ENCODE results near the gene POU6F2.
"Not testable (repeated sequence)": the region's sequence is repeated elsewhere in the genome, so short reads cannot be mapped to it uniquely, and the experiment has no call there.

POU6F2 gene

GRCh38 chr7:39001595-39001994 lies 23.9 kb downstream of the POU6F2 start:
- no peak for DNase-seq (ENCODE audit: low read depth, low spot score)

DNA sequence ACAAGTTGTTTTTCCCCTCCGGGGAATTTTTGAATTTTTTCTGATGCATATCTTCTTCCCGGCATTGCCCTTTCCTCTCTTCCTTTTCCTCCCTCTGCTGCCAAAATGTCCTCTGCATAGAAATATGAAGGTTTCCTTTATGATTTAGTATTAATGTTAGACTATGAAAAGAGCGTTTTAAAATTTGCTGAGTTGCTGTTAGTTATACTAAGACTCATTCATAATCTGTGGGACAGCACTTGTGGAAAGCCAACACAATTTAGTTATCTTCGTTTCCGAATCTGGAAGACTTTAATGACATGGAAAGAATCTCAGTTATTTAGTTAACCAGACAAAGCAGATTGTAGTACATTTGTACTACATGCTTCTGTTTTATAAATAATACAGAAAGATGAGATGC lies 25.0 kb downstream of the POU6F2 start:
- DNase-seq (ENCODE audit: low read depth, low spot score), result no peak

DNA sequence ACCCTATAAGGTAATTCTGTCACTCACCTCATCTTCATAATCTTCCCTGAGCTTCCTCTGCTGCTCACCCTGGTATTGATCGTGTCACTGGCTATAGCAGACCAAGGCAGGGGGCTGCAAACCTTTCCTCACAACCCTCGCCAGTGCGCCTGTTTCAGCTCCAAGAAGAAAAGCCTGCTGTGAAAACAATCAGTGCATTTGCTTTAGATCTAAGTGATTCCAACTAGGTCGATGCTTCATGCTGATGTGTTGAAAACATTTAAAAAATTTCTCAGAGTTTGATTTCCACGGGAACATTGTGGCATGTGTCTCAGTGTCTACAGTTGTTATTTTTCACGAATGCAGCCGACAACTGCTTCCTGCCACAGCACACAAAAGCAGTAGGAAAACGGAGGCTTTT lies 27.3 kb downstream of the POU6F2 start:
- DNase-seq (ENCODE audit: low read depth, low spot score), result no peak

DNA sequence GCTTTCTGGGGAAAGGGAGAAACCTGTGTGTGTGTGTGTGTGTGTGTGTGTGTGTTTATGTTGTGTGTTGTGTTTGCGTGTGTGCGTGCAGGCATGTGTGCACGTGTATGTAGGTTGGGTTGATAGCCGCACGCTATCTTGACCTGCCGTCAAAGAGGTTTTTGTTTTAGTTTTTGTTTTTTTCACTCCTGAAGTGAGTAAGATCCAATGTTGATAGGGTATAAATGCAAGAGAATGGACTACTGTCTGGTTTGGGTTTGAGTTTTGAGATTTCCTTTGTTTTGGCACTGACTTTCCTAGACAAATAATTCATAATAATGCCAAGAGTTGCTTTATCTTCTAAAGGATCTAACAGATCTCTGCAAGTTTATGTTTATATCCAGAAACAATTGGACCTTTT lies 27.8 kb downstream of the POU6F2 start:
- no peak for DNase-seq (ENCODE audit: low read depth, low spot score)

DNA sequence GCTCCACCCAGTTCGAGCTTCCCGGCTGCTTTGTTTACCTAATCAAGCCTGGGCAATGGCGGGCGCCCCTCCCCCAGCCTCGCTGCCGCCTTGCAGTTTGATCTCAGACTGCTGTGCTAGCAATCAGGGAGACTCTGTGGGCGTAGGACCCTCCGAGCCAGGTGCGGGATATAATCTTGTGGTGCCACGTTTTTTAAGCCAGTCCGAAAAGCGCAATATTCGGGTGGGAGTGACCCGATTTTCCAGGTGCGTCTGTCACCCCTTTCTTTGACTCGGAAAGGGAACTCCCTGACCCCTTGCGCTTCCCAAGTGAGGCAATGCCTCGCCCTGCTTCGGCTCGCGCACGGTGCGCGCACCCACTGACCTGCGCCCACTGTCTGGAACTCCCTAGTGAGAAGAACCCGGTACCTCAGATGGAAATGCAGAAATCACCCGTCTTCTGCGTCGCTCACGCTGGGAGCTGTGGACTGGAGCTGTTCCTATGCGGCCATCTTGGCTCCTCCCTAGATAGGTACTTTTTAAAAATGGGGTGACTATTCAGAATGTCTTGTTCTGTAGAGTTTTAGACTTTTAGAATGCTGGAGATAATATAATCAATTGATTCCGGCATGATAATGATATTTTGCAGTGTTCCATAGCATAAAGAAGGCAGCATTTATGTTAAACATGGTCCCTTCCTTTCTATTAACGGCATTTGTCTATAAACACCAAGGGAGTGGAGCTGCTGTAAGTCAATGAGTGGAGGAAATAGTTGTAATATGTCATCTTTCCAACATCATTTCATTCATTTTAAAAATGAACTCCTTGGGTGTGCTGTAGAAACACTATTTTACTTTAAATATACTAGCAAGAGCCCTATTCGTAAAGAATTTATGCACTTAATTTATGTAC lies 35.6 kb downstream of the POU6F2 start:
- not testable (repeated sequence) for DNase-seq (ENCODE audit: low read depth, low spot score)

DNA sequence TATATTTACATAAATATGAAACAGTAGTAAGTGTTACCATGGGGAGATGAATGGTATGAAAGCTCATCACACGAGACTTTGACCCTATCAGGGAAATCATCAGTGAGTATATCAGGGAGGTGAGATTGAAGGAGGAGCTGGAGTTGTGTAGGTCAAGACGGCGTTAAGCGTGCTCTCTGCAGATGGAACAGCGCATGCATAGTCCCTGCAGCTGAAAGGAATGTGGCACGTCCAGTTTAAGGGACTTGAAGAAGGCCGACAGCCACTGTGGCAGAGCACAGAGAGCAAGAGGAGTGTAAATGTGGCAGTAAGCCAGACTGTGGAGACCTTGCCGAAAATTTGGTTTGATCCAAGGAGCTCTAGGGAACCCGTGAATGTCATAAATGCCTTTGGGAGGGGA lies 38.9 kb downstream of the POU6F2 start:
- DNase-seq (ENCODE audit: low read depth, low spot score), result no peak

GRCh38 chr7:39017369-39017915 lies 39.7 kb downstream of the POU6F2 start:
- no peak for DNase-seq (ENCODE audit: low read depth, low spot score)

DNA sequence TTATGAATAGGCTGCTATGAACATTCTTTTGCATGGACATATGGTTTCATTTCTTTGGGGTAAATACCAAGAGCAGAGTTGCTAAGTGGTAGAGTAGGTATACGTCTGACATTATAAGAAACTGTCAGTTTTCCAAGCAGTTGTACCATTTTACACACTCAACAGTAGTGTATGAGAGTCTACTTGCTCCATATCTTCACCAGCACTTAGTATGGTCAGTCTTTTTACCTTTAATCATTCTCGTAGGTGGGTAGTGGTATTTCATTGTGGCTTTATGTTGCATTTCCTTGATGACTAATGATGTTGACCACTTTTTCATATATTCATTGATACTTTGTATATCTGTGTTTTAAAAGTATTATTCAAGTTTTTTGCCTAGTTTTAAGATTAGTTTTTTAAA lies 45.1 kb downstream of the POU6F2 start:
- no peak for DNase-seq (ENCODE audit: low read depth, low spot score)

- DNase-seq (ENCODE audit: low read depth, low spot score), result no peak
These were observed 49.8 kb downstream of the POU6F2 start for GRCh38 chr7:39027491-39027890.

- no peak for DNase-seq (ENCODE audit: low read depth, low spot score)
These were observed 56.3 kb downstream of the POU6F2 start for GRCh38 chr7:39033885-39034624.

- no peak for DNase-seq (ENCODE audit: low read depth, low spot score)
These were observed 57.4 kb downstream of the POU6F2 start for GRCh38 chr7:39035156-39035555.

DNA sequence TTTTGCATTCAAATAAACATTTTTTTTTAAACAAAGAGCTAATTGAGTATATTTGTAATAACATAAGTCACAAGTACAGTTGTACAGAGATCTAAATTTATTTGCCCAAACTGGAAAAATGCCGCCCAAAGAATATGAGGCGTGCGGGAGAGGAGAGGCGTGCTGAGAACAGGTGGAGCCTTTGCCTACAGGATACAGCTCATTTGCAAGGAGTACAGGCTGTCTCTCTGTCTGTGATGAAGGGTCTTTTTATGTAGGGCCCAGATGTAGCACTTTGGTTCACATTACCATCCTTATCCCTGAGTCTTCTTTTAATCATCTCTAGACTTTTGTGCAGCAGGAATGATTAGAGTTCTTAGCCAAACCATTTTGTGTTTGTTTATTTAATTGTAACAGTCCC lies 58.2 kb downstream of the POU6F2 start:
- DNase-seq (ENCODE audit: low read depth, low spot score), result no peak

DNA sequence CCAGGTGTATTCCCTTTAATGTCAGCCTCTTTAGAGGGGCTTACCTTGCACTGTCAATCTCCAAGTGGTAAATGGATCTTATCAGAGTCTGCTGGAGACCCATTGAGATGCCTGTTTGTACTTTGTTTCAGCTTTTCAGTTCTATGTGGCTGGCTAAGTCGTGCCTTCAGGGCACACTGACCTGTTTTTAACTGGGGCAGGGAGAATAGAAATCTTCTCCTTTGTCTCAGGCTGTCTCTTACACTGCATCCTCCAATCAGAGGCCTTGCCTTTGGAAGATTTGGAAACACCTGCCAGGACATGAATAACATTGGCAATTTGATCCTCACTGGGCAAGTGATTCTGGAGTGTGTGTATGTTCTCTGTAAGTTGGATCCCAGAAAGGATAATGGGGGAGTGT lies 65.0 kb downstream of the POU6F2 start:
- no peak for DNase-seq (ENCODE audit: low read depth, low spot score)

DNA sequence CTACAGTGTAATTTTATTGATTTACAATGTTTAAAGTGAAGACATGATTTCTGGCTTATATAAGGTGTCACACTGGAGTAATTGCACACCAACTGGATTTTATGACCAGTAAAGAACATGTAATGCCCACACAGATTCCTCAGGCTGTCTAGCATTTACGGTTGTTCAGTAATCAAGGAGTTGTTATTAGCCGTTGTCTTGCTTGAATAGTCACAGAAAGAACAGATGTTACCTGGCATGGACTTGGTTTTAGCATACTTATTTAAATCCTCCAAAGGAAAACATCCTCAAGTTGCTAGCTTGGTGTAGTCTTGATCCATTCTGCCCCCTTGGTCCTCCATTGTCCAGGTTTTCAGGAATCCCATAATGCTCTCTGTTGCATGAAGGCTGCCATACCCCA lies 65.8 kb downstream of the POU6F2 start:
- DNase-seq (ENCODE audit: low read depth, low spot score), result no peak

DNA sequence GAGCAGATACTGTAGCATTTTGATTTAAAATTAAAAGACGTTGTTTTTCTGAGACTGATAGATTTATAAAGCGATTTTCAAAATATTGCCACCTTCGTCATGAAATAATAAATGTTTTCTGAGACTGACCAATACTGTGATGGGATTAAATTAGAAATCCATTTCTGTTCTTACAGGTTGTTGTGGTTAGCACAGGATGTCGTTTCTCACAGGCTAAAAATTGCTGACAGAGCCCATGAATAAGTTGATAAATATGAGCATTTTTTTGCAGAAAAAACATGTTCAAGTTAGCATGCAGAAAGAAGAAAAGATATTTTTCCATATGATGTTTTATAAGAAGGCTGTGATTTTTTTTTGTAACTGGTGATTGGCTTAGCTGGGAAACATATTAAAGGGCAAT lies 66.8 kb downstream of the POU6F2 start:
- no peak for DNase-seq (ENCODE audit: low read depth, low spot score)

GRCh38 chr7:39045231-39045630 lies 67.5 kb downstream of the POU6F2 start:
- DNase-seq (ENCODE audit: low read depth, low spot score), result no peak

DNA sequence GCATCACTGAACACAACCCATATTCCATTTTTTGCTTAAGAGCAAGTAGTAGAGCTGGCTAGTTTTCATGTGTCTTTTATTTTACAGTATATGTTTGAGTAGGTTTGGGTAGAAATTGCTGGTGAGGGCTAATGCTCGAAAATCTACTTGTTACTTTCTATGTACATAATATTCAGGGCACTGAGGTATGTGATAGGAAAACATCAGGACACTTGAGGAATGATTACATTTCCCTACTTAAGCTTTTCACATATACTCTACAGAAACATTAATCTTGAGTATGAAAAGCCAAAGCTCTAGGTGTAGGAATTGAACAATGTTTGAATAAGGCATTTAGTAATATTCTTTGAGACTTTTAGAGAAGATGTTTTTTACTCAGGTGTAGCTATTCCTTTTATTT lies 73.6 kb downstream of the POU6F2 start:
- no peak for DNase-seq (ENCODE audit: low read depth, low spot score)

GRCh38 chr7:39051707-39052106 lies 74.0 kb downstream of the POU6F2 start:
- no peak for DNase-seq (ENCODE audit: low read depth, low spot score)

DNA sequence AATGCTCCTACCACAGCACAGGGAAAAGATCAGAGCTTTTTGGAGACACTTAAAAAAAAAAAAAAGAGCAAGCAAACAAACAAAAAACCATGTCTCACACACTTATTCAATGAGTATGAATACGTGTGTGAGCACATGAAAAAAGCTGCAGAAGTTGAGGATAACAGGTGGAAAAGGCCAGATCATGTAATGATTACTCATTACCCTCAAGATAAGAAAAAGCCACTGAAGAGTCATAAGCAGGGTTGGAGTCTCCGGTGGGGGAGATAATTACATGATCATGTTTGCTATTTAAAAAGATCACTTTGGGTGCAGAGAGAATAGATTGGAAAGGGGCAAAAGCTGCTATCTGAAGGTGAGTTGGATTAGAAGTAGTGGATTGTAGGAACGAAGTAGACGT lies 77.0 kb downstream of the POU6F2 start:
- no peak for DNase-seq (ENCODE audit: low read depth, low spot score)

- no peak for DNase-seq (ENCODE audit: low read depth, low spot score)
These were observed 78.4 kb downstream of the POU6F2 start for GRCh38 chr7:39056153-39056552.

- DNase-seq (ENCODE audit: low read depth, low spot score), result no peak
These were observed 85.1 kb downstream of the POU6F2 start for GRCh38 chr7:39062811-39063210.

GRCh38 chr7:39069031-39069430 lies 91.3 kb downstream of the POU6F2 start:
- no peak for DNase-seq (ENCODE audit: low read depth, low spot score)
